ENCODE results near the gene AGAP3. TPM values are rescaled to one million over a fixed set of nuclear protein-coding genes. Genes with fewer than 3 reads are reported as not detected.

AGAP3 gene
- total and polyA plus RNA-seq, 7 donors = 27.7 to 89.7 (median 36.4) TPM

GRCh38 chr7:151115121-151115835 is 29.0 kb downstream of the AGAP3 start:
- H3K36me3 ChIP-seq = peaks cover 8 to 31% (median 22%) of the 10 kb centered on the region in 4 donors
- H3K4me3 ChIP-seq = peak overlapping the region in 3 of 4 donors; percentile 27 to 32 (median 29)
- H3K9me3 ChIP-seq = no peaks in the 10 kb centered on the region
- H3K27ac ChIP-seq = no peak overlapping the region
- no peak for TF ChIP-seq CTCF (IDR thresholded peaks at IDR 0.05)
- TF ChIP-seq EP300 (IDR thresholded peaks at IDR 0.05) = no peak
- no peak for TF ChIP-seq POLR2A (IDR thresholded peaks at IDR 0.05)
- no peak for TF ChIP-seq POLR2AphosphoS5 (IDR thresholded peaks at IDR 0.05)
- no peak for DNase-seq
- H3K4me1 ChIP-seq = peaks cover 0 to 40% (median 38%) of the 10 kb centered on the region in 4 donors
- H3K27me3 ChIP-seq = no peaks in the 10 kb centered on the region
- WGBS, 2 donors = 7 to 9% methylated on average over 114 of the region's 114 CpGs
- intact Hi-C loops (cut with DNase I) = no loop called here

- WGBS, 2 donors = 50 to 76% methylated on average over 14 of the region's 14 CpGs
- TF ChIP-seq POLR2A (IDR thresholded peaks at IDR 0.05) = peak in 1 of 2 donors; percentile 14
- no peak for TF ChIP-seq EP300 (IDR thresholded peaks at IDR 0.05)
- Histone ChIP-seq H3K27me3 (no peaks in the 10 kb centered on the region), H3K36me3 (peaks cover 11 to 37% (median 28%) of the 10 kb centered on the region in 4 donors), H3K27ac (no peak overlapping the region), H3K9me3 (no peaks in the 10 kb centered on the region), H3K4me3 (peak overlapping the region in 3 of 4 donors; percentile 27 to 32 (median 29)), H3K4me1 (peaks cover 0 to 34% (median 32%) of the 10 kb centered on the region in 4 donors)
- intact Hi-C loops (cut with DNase I) = no loop called here
- no peak for DNase-seq
These were observed 29.7 kb downstream of the AGAP3 start for GRCh38 chr7:151115836-151116418.

GRCh38 chr7:151116603-151117440 is 30.5 kb downstream of the AGAP3 start:
- Histone ChIP-seq H3K4me1 (peaks cover 0 to 29% (median 27%) of the 10 kb centered on the region in 4 donors), H3K9me3 (no peaks in the 10 kb centered on the region), H3K36me3 (peaks cover 20 to 46% (median 33%) of the 10 kb centered on the region in 4 donors), H3K27ac (no peak overlapping the region), H3K4me3 (no peak overlapping the region), H3K27me3 (no peaks in the 10 kb centered on the region)
- no peak for TF ChIP-seq EP300 (IDR thresholded peaks at IDR 0.05)
- no peak for TF ChIP-seq POLR2A (IDR thresholded peaks at IDR 0.05)
- no peak for TF ChIP-seq CTCF (IDR thresholded peaks at IDR 0.05)
- no peak for TF ChIP-seq POLR2AphosphoS5 (IDR thresholded peaks at IDR 0.05)
- no peak for DNase-seq
- 91 to 93% methylated on average over 27 of the region's 27 CpGs for WGBS, 2 donors
- intact Hi-C loops (cut with DNase I) = no loop called here

- H3K9me3 ChIP-seq = no peaks in the 10 kb centered on the region
- H3K4me3 ChIP-seq = no peak overlapping the region
- peaks cover 0 to 29% (median 27%) of the 10 kb centered on the region in 4 donors for H3K4me1 ChIP-seq
- TF ChIP-seq CTCF (IDR thresholded peaks at IDR 0.05) = no peak
- TF ChIP-seq EP300 (IDR thresholded peaks at IDR 0.05) = no peak
- TF ChIP-seq POLR2A (IDR thresholded peaks at IDR 0.05) = no peak
- no peak for TF ChIP-seq POLR2AphosphoS5 (IDR thresholded peaks at IDR 0.05)
- peaks cover 21 to 54% (median 36%) of the 10 kb centered on the region in 4 donors for H3K36me3 ChIP-seq
- intact Hi-C loops (cut with DNase I) = no loop called here
- H3K27ac ChIP-seq = no peak overlapping the region
- H3K27me3 ChIP-seq = no peaks in the 10 kb centered on the region
- DNase-seq = no peak
- 80 to 89% methylated on average over 12 of the region's 12 CpGs for WGBS, 2 donors
These were observed 31.3 kb downstream of the AGAP3 start for GRCh38 chr7:151117565-151117964.
